Fibroblast of skin of abdomen (primary cell): Measurements from ENCODE around the gene DMTF1.
A peak's percentile ranks its signal among the peaks of the same experiment; 100 is the strongest.
"Not testable (repeated sequence)": the region's sequence is repeated elsewhere in the genome, so short reads cannot be mapped to it uniquely, and the experiment has no call there.

Experiments
- DNase-seq: peaks from one replicate; pipeline ENCODE4 v3.0.0-alpha.2; 2013

DMTF1 gene

GRCh38 chr7:87199241-87199640 lies 47.0 kb downstream of the DMTF1 start:
- DNase-seq = no peak

- DNase-seq = no peak
Measured at GRCh38 chr7:87199700-87200450, 47.6 kb downstream of the DMTF1 start.

- DNase-seq = no peak
Measured at GRCh38 chr7:87202208-87202607, 50.0 kb downstream of the DMTF1 start.

- DNase-seq = no peak
Measured at GRCh38 chr7:87202705-87203104, 50.5 kb downstream of the DMTF1 start.

GRCh38 chr7:87203929-87204328 lies 51.7 kb downstream of the DMTF1 start:
- DNase-seq = not testable (repeated sequence)

- no peak for DNase-seq
Measured at GRCh38 chr7:87204933-87205332, 52.7 kb downstream of the DMTF1 start.

- DNase-seq = not testable (repeated sequence)
Measured at GRCh38 chr7:87205701-87206100, 53.4 kb downstream of the DMTF1 start.

- no peak for DNase-seq
Measured at GRCh38 chr7:87206361-87206760, 54.1 kb downstream of the DMTF1 start.

GRCh38 chr7:87209295-87209924 lies 57.2 kb downstream of the DMTF1 start:
- no peak for DNase-seq

- DNase-seq = no peak
Measured at GRCh38 chr7:87210506-87210905, 58.3 kb downstream of the DMTF1 start.

GRCh38 chr7:87212498-87212897 lies 60.2 kb downstream of the DMTF1 start:
- no peak for DNase-seq

- DNase-seq = no peak
Measured at GRCh38 chr7:87213252-87213651, 61.0 kb downstream of the DMTF1 start.

GRCh38 chr7:87213811-87214210 lies 61.6 kb downstream of the DMTF1 start:
- DNase-seq = peak; percentile 54

- no peak for DNase-seq
Measured at GRCh38 chr7:87215046-87215445, 62.8 kb downstream of the DMTF1 start.

- no peak for DNase-seq
Measured at GRCh38 chr7:87216701-87217508, 64.7 kb downstream of the DMTF1 start.

- no peak for DNase-seq
Measured at GRCh38 chr7:87217983-87218653, 65.9 kb downstream of the DMTF1 start.

- peak; percentile 33 for DNase-seq
Measured at GRCh38 chr7:87218796-87219544, 66.7 kb downstream of the DMTF1 start.

GRCh38 chr7:87219545-87220025 lies 67.3 kb downstream of the DMTF1 start, which contains the start of gene TMEM243:
Gene TMEM243 (minus strand): TSS chr7:87219732. CDS start chr7:87219503, 229 bp downstream.
- DNase-seq = peak; percentile 69

GRCh38 chr7:87220026-87220733 lies 67.9 kb downstream of the DMTF1 start:
- peak; percentile 75 for DNase-seq

- DNase-seq = no peak
Measured at GRCh38 chr7:87220734-87221215, 68.5 kb downstream of the DMTF1 start.

- peak; percentile 13 for DNase-seq
Measured at GRCh38 chr7:87223666-87224065, 71.4 kb downstream of the DMTF1 start.
